WTC11 (cell line): ENCODE data around the gene STK35.

ENCODE experiments used
- ARID4B ChIP-seq: sonication (generic); formaldehyde crosslinking; IDR thresholded peaks from 2 replicates; pipeline ENCODE4 v1.8.0; 2023; ENCODE audit warnings: missing genetic modification reagents, mild to moderate bottlenecking, borderline replicate concordance
- CTCF ChIP-seq: fragments of 200-600 bp; IDR thresholded peaks from 2 replicates; pipeline ENCODE4 v1.8.0; 2022; ENCODE audit warnings: antibody characterized with exemption
- E2F1 ChIP-seq: sonication (generic); formaldehyde crosslinking; IDR thresholded peaks from 2 replicates; pipeline ENCODE4 v1.8.0; 2022; ENCODE audit warnings: mild to moderate bottlenecking, missing genetic modification reagents
- ELF4 ChIP-seq: sonication (generic); formaldehyde crosslinking; IDR thresholded peaks from 2 replicates; pipeline ENCODE4 v1.8.1; 2022; ENCODE audit warnings: low read depth, mild to moderate bottlenecking, moderate library complexity, missing genetic modification reagents
- ETV6 ChIP-seq: sonication (generic); formaldehyde crosslinking; IDR thresholded peaks from 2 replicates; pipeline ENCODE4 v1.8.1; 2022; ENCODE audit warnings: mild to moderate bottlenecking, missing genetic modification reagents
- FOXJ3 ChIP-seq: sonication (generic); formaldehyde crosslinking; IDR thresholded peaks from 2 replicates; pipeline ENCODE4 v1.9.0; 2021; ENCODE audit warnings: missing genetic modification reagents, mild to moderate bottlenecking, borderline replicate concordance
- GTF2I ChIP-seq: fragments of 250-450 bp; sonication (Bioruptor Pico); conservative IDR thresholded peaks from 2 replicates; pipeline ENCODE4 v1.4.0; 2021; ENCODE audit warnings: mild to moderate bottlenecking
- JAZF1 ChIP-seq: fragments of 250-450 bp; sonication (Bioruptor Pico); IDR thresholded peaks from 2 replicates; pipeline ENCODE4 v1.9.0; 2021; ENCODE audit warnings: moderate library complexity, mild to moderate bottlenecking, inconsistent platforms
- NR1H2 ChIP-seq: sonication (generic); formaldehyde crosslinking; IDR thresholded peaks from 2 replicates; pipeline ENCODE4 v1.9.0; 2021; ENCODE audit warnings: mild to moderate bottlenecking, moderate library complexity, missing genetic modification reagents
- STAT6 ChIP-seq: sonication (generic); formaldehyde crosslinking; conservative IDR thresholded peaks from 2 replicates; pipeline ENCODE4 v1.8.1; 2023; ENCODE audit warnings: mild to moderate bottlenecking, low read depth, missing genetic modification reagents, moderate library complexity
- TF ChIP-seq, protein P1 (sequence below): sonication (generic); formaldehyde crosslinking; IDR thresholded peaks from 2 replicates; pipeline ENCODE4 v1.8.0; 2022; ENCODE audit warnings: mild to moderate bottlenecking, missing genetic modification reagents
- TF ChIP-seq, protein P2 (sequence below): sonication (generic); formaldehyde crosslinking; conservative IDR thresholded peaks from 2 replicates; pipeline ENCODE4 v1.8.1; 2022; ENCODE audit warnings: mild to moderate bottlenecking, missing genetic modification reagents
- TF ChIP-seq, protein P3 (sequence below): sonication (generic); formaldehyde crosslinking; IDR thresholded peaks from 2 replicates; pipeline ENCODE4 v1.8.1; 2023; ENCODE audit warnings: mild to moderate bottlenecking, missing genetic modification reagents

DNA sequence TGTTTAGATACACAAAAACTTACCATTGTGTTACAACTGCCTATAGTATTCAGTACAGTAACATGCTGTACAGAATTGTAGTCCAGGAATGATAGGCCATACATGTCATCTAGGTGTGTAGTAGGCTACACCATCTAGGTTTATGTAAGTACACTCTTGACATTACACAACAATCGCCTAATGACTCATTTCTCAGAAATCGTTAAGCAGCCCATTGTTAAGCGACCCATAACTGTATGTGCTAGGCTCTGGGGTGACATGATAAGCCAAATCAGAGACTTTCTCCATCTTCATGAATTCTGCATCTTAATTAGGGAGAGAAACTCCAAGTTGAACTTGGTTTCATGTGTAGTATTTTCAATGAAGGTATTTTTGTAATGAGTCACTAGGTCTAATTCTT lies 17.2 kb downstream of the STK35 start:
- no peak for TF ChIP-seq NR1H2 (CRISPR knock-in tag)
- TF ChIP-seq CTCF = no peak
- TF ChIP-seq GTF2I (CRISPR knock-in tag) = no peak
- TF ChIP-seq, protein P1, sequence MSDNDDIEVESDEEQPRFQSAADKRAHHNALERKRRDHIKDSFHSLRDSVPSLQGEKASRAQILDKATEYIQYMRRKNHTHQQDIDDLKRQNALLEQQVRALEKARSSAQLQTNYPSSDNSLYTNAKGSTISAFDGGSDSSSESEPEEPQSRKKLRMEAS (CRISPR knock-in tag) = no peak
- no peak for TF ChIP-seq ELF4
- TF ChIP-seq E2F1 (CRISPR knock-in tag) = no peak
- no peak for TF ChIP-seq FOXJ3 (CRISPR knock-in tag)
- TF ChIP-seq, protein P2, sequence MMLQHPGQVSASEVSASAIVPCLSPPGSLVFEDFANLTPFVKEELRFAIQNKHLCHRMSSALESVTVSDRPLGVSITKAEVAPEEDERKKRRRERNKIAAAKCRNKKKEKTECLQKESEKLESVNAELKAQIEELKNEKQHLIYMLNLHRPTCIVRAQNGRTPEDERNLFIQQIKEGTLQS (CRISPR knock-in tag) = no peak
- TF ChIP-seq JAZF1 (CRISPR knock-in tag) = no peak
- no peak for TF ChIP-seq ETV6
- no peak for TF ChIP-seq ARID4B (CRISPR knock-in tag)
- TF ChIP-seq, protein P3, sequence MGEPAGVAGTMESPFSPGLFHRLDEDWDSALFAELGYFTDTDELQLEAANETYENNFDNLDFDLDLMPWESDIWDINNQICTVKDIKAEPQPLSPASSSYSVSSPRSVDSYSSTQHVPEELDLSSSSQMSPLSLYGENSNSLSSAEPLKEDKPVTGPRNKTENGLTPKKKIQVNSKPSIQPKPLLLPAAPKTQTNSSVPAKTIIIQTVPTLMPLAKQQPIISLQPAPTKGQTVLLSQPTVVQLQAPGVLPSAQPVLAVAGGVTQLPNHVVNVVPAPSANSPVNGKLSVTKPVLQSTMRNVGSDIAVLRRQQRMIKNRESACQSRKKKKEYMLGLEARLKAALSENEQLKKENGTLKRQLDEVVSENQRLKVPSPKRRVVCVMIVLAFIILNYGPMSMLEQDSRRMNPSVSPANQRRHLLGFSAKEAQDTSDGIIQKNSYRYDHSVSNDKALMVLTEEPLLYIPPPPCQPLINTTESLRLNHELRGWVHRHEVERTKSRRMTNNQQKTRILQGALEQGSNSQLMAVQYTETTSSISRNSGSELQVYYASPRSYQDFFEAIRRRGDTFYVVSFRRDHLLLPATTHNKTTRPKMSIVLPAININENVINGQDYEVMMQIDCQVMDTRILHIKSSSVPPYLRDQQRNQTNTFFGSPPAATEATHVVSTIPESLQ (CRISPR knock-in tag) = no peak
- TF ChIP-seq STAT6 (CRISPR knock-in tag) = no peak
